ENCODE results near the gene PHF23.

PHF23 gene

DNA sequence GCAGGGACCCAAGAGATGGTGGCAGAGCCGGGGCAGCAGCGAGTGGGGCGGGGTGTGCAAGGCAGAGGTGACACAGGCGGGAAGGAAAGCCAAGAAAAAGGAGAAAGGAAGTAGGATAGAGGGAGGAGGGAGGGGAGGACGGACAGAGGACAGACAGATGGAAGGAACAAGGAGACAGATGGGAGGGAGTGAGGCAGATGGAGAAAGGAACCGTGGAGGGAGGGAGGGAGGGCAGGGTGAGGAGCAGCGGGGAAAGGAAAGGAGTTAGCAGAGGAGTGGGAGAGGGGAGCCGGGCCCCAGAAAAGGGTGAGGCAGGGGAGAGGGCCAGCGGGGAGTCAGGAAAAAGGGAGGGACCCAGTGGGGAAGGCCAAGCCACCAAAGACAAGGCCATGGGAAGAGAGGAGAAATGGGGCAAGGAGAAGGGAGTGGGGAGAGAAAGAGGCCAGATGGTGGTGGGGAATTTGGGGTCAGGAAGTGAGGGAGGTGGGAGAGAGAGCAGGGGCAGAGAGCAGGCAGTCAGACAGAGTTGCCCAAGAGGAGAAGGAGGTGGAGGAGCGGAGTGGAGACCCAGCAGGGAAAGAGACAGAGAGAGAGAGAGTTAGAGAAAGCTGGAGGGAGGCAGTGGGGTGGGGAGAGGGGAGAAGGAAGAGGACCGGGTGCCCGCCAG, 46.9 kb downstream of the PHF23 start:
- TF ChIP-seq, protein P1, sequence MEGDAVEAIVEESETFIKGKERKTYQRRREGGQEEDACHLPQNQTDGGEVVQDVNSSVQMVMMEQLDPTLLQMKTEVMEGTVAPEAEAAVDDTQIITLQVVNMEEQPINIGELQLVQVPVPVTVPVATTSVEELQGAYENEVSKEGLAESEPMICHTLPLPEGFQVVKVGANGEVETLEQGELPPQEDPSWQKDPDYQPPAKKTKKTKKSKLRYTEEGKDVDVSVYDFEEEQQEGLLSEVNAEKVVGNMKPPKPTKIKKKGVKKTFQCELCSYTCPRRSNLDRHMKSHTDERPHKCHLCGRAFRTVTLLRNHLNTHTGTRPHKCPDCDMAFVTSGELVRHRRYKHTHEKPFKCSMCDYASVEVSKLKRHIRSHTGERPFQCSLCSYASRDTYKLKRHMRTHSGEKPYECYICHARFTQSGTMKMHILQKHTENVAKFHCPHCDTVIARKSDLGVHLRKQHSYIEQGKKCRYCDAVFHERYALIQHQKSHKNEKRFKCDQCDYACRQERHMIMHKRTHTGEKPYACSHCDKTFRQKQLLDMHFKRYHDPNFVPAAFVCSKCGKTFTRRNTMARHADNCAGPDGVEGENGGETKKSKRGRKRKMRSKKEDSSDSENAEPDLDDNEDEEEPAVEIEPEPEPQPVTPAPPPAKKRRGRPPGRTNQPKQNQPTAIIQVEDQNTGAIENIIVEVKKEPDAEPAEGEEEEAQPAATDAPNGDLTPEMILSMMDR (IDR thresholded peaks at IDR 0.05; ENCODE audit: low read depth, low read length): no peak
- Histone ChIP-seq H3K4me3 (ENCODE audit: low read depth, low read length) (no peak overlapping the region), H3K27me3 (no peaks in the 10 kb centered on the region), H3K4me1 (no peaks in the 10 kb centered on the region), H3K9me3 (no peaks in the 10 kb centered on the region), H3K36me3 (no peaks in the 10 kb centered on the region)
- no peak for DNase-seq

DNA sequence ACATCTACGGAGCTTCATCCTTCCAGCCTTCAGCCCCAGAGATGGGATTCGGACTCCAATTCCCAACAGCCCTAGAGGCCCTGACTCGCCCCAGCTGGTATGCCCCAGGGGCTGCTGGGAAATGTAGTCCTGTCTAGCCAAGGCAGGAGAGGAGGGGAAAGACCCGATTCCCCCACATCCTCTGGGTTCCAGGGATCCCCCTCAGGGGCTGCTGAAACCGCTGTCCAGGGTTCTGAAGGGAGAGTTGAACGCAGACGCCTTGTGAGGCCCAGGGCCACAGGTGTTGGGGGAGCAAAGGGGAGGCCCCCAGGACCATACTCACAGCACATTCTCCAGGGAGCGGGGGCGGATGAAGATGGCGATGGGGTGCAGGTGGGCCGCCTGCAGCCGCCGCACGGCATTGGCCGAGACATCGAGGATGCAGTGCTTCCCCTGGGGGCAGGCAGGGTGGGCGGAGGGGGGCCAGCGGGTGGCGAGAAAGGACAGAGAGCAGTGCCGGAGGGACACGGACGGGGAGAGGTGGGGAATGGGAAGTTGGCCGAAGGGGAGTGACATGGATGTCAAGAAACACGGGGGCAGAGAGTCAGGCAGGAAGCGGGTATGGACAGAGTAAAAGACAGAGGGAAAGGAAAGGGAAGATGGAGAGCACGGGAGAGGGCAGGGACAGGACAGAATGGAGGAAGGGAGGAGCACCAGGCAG, 47.5 kb downstream of the PHF23 start:
- DNase-seq: peak; percentile 66
- Histone ChIP-seq H3K4me1 (no peaks in the 10 kb centered on the region), H3K36me3 (no peaks in the 10 kb centered on the region), H3K4me3 (ENCODE audit: low read depth, low read length) (no peak overlapping the region), H3K27me3 (no peaks in the 10 kb centered on the region), H3K9me3 (no peaks in the 10 kb centered on the region)
- TF ChIP-seq, protein P1 (IDR thresholded peaks at IDR 0.05; ENCODE audit: low read depth, low read length): no peak

DNA sequence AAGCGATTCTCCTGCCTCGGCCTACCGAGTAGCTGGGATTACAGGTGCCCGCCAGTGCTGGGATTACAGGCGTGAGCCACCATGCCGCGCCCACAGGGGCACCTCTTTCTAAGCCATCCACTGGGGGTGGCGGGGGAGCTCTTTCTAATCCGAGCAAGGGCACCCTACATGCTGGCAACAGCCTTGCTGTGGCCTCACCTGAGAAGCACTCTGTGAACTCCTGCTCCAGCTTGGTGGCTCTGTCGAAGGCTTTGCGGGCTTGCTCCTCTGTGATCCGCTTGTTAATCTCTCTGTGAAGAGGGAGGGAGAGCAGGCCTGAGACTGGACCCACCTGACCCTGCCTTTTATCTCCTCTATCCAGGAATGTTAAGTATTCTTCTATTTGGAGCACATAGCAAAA, 48.2 kb downstream of the PHF23 start:
- Histone ChIP-seq H3K4me3 (ENCODE audit: low read depth, low read length) (no peak overlapping the region), H3K4me1 (no peaks in the 10 kb centered on the region), H3K36me3 (no peaks in the 10 kb centered on the region), H3K27me3 (no peaks in the 10 kb centered on the region), H3K9me3 (no peaks in the 10 kb centered on the region)
- no peak for DNase-seq
- TF ChIP-seq, protein P1 (IDR thresholded peaks at IDR 0.05; ENCODE audit: low read depth, low read length): no peak

DNA sequence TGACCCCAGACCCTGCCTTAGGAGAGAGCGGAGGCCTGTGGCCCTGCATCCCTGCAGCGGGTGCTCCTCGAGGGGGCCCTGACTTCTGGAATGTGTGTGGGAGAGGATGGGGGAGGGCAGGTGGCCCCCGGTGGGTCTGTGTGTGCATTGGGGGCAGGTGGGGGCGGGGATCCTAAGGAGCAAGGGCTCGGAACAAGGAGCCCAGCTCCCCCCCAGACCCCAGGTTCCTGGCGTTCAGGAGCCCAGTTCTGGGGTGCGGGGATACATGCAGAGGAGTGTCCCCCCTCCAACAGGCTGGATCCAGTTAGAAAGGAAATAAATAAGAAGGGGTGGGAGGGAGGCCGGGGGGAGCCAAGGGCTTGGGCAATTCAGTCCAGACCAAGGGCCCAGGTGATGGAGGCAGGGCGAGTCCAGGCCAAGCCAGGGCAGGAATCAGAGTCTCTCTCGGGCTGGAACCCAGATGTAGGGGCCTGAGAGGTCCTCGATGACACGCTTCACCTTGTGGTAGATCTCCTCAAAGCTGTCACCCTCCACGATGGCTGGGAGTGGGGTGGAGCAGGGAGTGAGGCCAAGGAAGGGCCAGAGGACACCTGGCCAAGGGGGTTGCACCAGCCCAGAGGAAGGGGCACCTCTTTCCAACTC, 48.9 kb downstream of the PHF23 start:
- H3K36me3 ChIP-seq: no peaks in the 10 kb centered on the region
- TF ChIP-seq, protein P1 (IDR thresholded peaks at IDR 0.05; ENCODE audit: low read depth, low read length): no peak
- no peaks in the 10 kb centered on the region for H3K4me1 ChIP-seq

DNA sequence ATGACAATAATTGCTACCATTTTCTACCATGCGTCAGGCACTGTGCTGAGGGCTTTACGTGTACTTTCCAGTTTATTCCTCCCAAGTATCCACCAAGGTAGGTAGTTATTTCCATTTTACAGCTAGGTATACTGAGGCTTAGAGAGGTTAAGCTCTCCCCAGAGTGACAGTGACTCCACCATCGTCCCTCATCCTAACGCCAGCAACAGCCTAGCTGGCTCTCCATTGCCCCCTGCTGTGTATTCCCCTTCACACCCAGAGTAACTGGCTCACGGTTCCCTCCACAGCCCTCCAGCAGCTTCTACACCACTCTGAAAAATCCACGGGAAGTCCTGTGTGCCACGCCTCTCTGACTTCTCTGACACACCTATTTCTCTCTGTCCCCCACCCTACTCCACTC, 53.0 kb downstream of the PHF23 start:
- Histone ChIP-seq H3K36me3 (no peaks in the 10 kb centered on the region), H3K4me3 (ENCODE audit: low read depth, low read length) (no peak overlapping the region), H3K9me3 (no peaks in the 10 kb centered on the region), H3K27me3 (no peaks in the 10 kb centered on the region), H3K4me1 (no peaks in the 10 kb centered on the region)
- TF ChIP-seq, protein P1 (IDR thresholded peaks at IDR 0.05; ENCODE audit: low read depth, low read length): peak; percentile 14; the same call in 1 of the 2 replicates
- no peak for DNase-seq

More for the DNA sequence above, 48.9 kb downstream of the PHF23 start:
- Histone ChIP-seq H3K27me3 (no peaks in the 10 kb centered on the region), H3K9me3 (no peaks in the 10 kb centered on the region), H3K4me3 (ENCODE audit: low read depth, low read length) (no peak overlapping the region)
- no peak for DNase-seq
